Stimulated activated CD4-positive, alpha-beta T cell treated with anti-CD3 and anti-CD28 coated beads, Interleukin-15, amount 100 ng/mL, for 24 hours (primary cell): Measurements from ENCODE around the gene TBCD.

Experiments
- DNase-seq: peaks from one replicate; pipeline ENCODE4 v3.0.0-alpha.2; 2020

TBCD gene

GRCh38 chr17:82889496-82890338 lies 137.9 kb downstream of the TBCD start:
- no peak for DNase-seq

GRCh38 chr17:82890339-82890730 lies 138.5 kb downstream of the TBCD start:
- DNase-seq = no peak

- no peak for DNase-seq
These were observed 139.2 kb downstream of the TBCD start for GRCh38 chr17:82890926-82891678.

- DNase-seq = no peak
These were observed 140.0 kb downstream of the TBCD start for GRCh38 chr17:82891911-82892310.

- peak; percentile 56 for DNase-seq
These were observed 141.2 kb downstream of the TBCD start for GRCh38 chr17:82892899-82893565.

- no peak for DNase-seq
These were observed 141.9 kb downstream of the TBCD start for GRCh38 chr17:82893779-82894178.

GRCh38 chr17:82894389-82894788 lies 142.5 kb downstream of the TBCD start:
- no peak for DNase-seq

GRCh38 chr17:82895087-82895486 lies 143.2 kb downstream of the TBCD start:
- no peak for DNase-seq

GRCh38 chr17:82896071-82897000 lies 144.5 kb downstream of the TBCD start:
- DNase-seq = no peak

- no peak for DNase-seq
These were observed 145.8 kb downstream of the TBCD start for GRCh38 chr17:82897514-82898249.

- DNase-seq = no peak
These were observed 147.2 kb downstream of the TBCD start for GRCh38 chr17:82898976-82899514.

- DNase-seq = no peak
These were observed 148.1 kb downstream of the TBCD start for GRCh38 chr17:82899941-82900340.

- DNase-seq = no peak
These were observed 148.9 kb downstream of the TBCD start for GRCh38 chr17:82900741-82901140.

- DNase-seq = no peak
These were observed 149.5 kb downstream of the TBCD start for GRCh38 chr17:82901356-82901755.

- no peak for DNase-seq
These were observed 150.0 kb downstream of the TBCD start for GRCh38 chr17:82901856-82902255.

- DNase-seq = no peak
These were observed 151.4 kb downstream of the TBCD start for GRCh38 chr17:82902972-82903874.

- DNase-seq = no peak
These were observed 153.3 kb downstream of the TBCD start for GRCh38 chr17:82905130-82905529.

GRCh38 chr17:82907797-82908542 lies 156.1 kb downstream of the TBCD start:
- no peak for DNase-seq

GRCh38 chr17:82908543-82909160 lies 156.8 kb downstream of the TBCD start:
- DNase-seq = no peak
